HG02623 (cell line): ENCODE measurements around the gene AMZ2.
"Not testable (repeated sequence)": the region's sequence is repeated elsewhere in the genome, so short reads cannot be mapped to it uniquely, and the experiment has no call there.

Experiments used
- ATAC-seq: cut with Tn5 transposase; IDR thresholded peaks from one replicate; pipeline ENCODE4 v1.9.1; 2021; ENCODE audit warnings: moderate library complexity; ENCODE audit not compliant: unreplicated experiment

The AMZ2 gene

DNA sequence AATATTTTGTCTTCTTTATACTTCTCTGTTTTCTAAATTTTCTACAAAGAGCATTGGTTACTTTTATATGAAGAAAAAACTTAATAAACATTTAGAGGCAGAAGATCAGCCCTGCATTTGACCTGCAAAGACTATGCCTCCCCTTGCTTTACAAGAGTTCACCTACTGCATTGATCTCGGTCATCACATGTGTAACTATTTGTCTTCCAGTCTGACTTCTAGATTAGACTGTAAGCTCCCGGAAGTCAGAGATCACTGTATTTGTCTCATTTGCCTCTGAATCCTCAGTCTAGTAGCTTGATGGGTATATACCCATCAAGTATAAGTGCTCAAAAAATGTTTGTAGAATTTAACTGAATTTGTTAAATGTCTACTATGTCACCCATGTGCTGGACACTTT lies 27.7 kb upstream of the AMZ2 start:
- not testable (repeated sequence) for ATAC-seq

DNA sequence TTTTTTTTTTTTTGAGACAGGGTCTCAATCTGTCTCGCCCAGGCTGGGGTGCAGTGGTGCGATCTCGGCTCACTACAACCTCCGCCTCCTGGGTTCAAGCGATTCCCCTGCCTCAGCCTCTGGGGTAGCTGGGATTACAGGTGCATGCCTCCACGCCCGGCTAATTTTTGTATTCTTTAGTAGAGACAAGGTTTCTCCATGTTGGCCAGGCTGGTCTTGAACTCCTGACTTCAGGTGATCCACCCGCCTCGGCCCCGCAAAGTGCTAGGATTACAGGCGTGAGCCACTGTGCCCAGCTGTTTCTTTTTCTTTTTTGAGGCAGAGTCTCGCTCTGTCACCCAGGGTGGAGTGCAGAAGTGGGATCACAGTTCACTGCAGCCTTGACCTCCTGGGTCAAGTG lies 27.1 kb upstream of the AMZ2 start:
- not testable (repeated sequence) for ATAC-seq

DNA sequence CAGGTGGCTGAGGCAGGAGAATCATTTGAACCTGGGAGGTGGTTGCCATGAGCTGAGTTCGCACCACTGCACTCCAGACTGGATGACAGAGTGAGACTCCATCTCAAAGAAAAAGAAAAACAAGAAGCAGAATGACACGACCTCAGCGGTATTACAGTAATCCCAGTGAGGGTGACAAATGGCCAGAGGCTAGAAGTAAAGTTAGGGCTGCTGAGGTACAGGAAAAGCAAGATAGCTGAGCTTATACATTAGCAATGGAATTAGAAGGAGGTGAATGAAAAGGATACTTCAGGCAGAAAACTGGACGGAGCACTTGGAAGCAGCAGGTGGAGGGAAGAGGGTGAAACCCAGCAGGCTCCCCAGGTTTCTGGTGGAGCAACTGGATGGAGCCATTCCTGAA lies 26.1 kb upstream of the AMZ2 start:
- ATAC-seq, result no peak

DNA sequence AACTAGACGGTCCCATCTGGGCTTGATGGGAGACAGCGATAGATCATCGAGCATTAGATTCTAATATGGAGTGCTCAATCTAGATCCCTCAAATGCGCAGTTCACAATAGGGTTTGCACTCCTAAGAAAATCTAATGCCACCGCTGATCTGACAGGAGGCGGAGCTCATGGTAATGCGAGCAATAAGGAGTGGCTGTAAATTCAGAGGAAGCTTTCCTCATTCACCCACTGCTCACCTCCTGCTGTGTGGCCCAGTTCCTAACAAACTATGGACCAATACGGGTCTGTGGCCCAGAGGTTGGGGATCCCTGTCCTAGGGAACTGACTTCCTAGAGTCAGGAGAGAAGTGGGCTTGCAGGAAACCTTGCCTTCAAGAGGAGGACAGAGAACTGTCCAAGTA lies 25.2 kb upstream of the AMZ2 start:
- no peak for ATAC-seq

DNA sequence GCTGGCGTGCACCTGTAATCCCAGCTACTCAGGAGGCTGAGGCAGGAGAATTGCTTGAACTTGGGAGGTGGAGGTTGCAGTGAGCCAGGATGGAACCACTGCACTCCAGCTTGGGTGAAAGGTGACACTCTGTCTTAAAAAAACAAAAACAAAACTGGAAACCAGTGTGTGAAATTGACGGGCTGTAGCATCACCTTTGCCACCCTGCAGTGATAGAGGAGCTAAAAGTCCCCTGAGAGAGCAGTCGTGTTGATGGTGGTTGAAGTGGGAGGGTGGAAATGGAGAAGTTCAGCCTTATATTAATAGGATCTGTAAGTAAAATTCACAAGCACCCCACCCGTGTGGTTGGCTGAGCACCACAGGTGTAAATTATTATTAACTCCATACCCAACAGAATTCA lies 22.8 kb upstream of the AMZ2 start:
- ATAC-seq, result not testable (repeated sequence)

DNA sequence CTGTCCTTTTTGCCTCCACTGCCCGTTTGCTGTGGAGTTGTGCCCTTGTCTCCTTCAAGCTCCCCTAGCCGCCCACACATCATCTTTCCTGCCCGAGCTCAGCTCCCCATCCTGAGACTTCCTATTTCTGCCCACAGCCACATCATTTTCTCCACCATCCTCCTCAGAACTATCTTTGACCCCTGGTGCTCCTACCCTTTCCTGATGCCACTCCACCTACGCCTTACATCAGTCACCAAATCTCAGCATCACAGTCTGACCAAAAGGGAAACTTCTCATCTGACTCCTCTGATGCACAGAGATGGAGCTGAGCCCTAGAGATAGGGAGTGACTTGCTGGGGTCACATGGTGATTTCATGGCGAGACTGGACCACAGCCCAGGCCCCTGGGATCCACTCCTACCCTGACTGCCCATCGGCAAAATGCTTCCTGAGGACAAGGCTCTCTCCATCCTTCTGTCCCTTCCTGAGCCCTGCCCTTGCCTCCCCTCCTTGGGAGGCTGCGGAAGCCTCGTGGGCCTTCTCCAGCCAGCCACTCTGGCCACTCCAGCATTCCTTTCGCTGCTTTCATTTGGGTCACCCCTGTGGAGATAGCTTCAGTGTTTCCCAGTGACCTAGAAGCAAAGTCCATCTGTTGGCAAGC lies 19.7 kb upstream of the AMZ2 start:
- not testable (repeated sequence) for ATAC-seq

DNA sequence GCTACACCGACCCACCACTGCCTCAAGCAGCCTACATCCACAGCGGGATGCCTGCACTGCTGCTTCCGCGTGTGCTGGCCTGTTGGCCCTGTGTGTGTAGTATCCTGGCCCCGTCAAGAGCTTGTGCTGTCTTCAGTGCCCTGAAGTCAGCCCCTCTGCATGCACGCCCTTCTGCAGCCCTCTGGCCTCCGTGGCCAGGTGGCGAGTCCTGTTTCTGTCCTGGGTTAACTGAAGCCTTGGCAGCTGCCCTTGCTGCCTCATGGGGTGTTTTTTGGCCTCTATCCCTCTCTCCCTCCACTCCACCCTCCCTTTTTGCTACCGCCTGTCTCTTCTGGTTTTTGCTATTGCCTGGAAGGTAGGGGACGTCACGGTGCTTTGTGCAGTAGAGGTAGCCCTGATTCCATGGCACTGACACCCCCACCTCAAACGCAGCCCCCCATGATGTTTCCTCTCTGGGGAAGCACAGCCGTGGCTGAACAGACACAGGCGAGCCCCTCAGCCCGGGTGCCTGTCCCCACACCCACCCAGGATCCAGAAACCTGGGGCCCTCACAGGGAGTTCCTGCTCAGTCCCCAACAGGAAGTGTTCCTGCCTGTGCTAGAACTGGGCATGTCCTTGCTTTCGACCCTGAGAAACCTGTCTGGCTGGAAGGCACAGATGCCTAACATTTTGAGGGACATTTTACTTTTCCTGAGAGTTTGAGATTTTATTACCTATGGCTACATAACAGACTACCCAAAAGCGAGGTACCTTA lies 18.8 kb upstream of the AMZ2 start:
- no peak for ATAC-seq

DNA sequence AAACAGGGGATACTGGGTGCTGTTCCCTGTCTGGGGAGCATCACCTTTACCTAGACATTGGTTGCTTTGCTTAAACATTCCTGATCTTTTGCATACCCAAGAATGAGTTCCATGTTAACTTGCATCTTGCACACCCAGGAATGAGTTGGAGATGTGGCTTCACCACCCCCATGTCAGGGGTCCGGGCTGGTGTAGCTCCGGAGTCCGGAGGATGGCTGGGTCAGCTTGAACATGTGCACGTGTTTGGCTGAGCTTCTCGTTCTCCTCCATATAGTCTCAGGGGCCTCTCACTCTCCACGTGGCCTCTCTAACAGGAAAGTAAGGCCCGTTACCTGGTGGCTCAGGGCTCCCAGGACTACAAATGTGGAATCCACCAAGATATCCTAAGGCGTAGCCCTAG lies 18.2 kb upstream of the AMZ2 start:
- ATAC-seq, result no peak

DNA sequence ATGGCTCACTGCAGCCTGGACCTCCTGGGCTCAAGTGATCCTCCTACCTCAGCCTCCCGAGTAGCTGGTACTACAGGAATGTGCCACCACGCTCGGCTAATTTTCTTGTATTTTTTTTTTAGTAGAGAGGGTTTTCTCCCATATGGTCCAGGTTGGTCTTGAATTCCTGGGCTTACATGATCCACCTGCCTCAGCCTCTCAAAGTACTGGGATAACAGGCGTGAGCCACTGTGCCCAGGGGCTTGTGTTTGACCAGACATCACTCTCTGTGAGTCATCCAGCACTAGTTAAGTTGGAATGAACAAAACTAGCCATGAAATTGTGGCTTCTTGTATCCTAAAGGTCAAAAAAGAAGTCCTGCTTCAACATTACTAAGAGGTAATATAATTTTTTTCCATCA lies 16.7 kb upstream of the AMZ2 start:
- not testable (repeated sequence) for ATAC-seq

DNA sequence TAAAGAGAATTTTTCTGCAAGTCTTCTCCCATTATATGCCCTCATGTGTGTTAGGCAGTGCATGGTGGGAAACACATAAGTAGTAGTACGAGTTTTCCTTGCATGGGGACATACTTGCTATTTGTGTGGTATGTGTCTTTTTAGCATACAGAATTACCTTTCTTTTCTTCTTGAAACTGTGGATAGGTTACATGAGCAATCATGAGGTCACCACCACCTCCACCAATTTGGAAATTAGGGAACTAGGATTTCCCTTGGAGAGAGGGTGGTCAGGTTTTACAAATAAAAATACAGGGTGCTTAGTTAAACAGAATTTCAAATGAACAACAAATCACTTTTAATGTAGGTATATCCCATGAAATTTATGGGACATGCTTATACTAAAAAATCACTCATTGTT lies 16.3 kb upstream of the AMZ2 start:
- no peak for ATAC-seq

DNA sequence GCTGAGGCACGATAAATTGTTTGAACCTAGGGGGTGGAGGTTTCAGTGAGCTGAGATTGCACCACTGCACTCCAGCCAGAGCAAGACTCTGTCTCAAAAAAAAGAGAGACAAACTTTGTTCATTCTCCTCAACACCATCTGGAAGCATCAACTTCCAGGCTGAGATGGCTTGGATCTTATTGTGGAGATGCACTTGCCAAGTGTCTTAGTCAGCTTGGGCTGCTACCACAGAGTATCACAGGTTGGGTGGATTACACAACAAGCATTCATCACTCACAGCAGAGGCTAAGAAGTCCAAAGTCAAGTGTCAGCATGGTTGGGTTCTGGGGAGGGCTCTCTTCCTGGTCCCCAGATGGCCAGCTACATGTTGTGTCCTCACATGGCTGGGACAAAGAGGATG lies 15.1 kb upstream of the AMZ2 start:
- not testable (repeated sequence) for ATAC-seq

DNA sequence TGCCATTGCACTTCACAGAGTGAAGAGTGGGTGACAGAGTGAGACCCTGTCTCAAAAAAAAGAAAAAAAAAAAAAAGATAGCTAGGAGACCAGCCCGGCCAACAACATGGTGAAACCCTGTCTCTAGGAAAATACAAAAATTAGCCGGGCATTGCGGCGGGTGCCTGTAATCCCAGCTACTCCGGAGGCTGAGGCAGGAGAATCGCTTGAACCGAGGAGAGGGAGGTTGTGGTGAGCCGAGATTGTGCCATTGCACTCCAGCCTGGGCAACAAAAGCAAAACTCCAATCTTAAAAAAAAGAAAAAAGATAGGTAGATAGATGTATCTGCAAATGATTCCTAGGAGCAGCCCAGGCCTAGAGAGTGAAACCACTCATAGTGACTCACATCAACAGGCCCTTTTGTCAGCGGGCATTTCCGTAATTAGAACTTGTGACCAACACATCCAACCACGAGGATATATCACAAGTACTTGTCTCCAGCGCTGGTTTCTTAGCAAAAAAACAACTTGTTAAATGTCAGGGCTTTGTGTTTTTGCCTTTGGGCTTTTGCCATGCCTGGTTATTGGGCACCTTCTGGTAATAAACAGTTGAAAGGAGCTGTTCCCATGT lies 13.0 kb upstream of the AMZ2 start:
- not testable (repeated sequence) for ATAC-seq

DNA sequence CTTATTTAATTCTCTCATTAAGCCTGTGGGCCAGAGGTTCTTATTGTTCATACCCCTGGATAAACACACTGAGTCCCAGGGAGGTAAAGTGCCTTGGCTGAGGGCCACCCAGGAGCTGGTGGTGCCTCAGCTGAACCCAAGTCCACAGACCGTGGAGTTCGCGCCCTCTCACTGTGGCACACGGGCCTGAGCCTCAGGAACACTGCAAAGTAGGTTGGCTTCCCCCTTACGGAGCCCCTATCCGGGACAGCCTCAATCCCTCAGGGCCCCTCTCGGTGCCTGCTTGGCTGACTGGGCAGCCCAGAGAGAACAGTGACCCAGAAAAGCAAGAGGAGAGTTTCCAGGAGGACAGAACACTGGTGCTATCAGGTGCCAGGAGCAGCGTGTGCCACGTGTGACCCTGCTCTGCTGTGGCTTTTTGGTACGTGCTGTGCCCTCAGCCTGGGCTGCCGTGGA lies 12.5 kb upstream of the AMZ2 start:
- ATAC-seq, result not testable (repeated sequence)

DNA sequence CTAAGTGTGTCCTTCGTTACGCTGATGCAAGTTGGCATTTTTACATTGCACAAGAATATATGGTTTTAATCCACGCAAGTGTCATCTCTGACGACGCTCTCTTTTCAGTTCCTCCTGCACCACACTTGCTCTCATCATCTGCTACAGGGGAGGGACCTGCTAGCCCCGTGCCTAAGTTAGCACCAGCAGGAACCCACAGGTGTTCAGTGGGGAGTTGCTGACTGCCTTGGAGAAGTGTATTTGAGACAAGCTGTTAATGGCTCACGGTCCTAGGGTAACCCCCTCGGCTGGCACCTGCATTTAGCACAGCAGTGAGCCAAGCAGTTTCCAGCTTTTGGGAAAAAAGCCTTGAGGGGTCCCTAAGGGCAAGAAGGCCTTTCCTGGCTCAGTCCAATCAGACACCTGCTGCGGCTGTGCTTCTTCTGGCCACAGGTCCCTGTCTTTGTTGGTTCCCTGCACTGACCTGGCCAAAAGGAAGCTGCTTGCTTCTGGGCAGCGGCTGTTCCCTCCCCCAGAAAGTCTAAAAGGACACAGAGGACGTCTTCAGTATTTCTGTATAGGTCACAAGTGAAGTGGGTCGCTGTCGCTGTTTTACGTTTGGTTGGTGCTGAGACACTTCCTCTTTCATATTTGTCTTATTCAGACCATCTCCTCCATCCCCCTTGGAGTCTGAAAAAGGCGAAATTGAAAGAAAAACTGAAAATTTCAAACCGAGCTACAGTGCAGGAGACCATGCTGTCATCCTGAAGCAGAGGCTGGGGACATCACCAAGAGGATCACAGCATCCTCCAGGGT lies 10.3 kb upstream of the AMZ2 start:
- peak; percentile 67 for ATAC-seq

DNA sequence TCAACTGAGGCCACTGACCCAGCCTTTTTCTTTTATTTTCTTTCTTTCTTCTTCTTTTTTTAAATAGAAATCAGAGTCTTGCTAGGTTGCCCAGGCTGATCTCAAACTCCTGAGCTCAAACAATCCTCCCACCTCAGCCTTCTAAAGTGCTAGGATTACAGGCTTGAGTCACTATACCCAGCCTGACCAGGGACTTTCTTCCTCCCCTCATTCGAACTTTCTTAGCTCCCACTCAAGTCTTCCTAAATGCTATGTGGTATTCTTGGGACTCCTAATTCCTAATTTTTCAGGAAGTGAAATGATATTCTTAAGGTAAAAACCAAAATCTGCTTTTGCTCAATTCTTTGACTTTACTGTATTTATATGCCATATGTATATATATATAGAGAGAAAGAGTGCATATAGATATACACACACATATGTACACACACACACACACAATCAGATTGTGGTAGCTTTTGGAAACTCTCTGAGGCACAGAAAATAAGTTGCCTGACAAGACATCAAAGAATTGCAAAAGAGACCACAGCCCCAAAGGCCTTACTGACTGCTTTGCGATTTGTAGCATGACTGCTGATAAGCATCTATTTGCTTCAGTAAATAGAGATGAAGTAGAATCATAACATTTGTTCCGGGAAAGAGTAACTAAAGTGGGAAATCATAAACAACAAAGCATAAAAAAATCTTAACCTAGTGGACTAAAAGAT lies 9.5 kb upstream of the AMZ2 start:
- peak; percentile 4 for ATAC-seq

DNA sequence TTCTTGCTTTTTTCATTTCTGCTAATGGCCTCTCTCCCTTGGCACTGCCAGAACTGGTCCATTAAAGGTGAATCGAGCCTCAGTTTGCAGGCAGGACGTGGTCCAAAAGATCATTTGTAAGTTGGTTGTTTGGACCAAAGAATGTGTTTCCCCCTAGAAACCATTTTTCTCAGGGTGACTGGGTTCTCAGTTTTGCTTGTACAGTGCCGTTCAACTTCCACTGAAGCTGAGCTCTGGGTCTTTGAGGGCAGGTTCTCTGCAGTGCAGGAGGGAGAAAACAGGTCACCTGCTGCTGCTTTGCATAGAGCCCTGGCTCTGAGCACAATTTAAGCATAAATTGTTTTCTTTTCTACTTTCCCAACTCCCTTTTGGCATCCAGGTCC lies 9.0 kb upstream of the AMZ2 start:
- ATAC-seq, result no peak

DNA sequence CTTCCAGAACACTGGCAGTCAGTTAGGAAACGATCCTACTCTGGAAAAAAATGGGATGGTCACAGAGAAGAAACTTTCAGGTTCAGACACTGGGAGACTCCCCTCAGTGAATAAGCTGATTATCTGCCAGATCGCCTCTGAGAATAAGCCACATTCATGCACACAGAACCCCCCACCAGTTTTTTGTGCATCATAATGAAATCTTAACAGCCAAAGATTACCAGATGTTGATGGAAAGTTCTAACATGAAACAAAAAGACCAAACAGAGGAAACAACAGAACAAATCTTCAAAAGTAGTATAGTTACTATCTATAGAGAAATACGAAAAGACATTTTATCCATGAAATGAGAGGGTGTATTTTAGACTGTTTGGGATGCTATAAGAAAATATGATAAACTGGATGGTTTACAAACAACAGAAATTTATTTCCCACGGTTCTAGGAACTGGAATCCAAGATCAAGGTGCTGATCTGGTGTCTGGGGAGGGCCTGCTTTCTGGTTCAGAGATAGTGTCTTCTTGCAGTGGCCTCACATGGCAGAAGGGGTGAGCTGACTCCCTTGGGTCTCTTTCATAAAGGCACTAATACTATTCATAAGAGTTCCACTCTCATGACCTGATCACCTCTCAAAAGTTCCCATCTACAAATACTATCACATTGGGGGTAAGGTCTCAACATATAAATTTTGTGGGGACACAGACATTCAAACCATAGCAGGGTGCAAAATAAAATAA lies 8.0 kb upstream of the AMZ2 start:
- no peak for ATAC-seq

DNA sequence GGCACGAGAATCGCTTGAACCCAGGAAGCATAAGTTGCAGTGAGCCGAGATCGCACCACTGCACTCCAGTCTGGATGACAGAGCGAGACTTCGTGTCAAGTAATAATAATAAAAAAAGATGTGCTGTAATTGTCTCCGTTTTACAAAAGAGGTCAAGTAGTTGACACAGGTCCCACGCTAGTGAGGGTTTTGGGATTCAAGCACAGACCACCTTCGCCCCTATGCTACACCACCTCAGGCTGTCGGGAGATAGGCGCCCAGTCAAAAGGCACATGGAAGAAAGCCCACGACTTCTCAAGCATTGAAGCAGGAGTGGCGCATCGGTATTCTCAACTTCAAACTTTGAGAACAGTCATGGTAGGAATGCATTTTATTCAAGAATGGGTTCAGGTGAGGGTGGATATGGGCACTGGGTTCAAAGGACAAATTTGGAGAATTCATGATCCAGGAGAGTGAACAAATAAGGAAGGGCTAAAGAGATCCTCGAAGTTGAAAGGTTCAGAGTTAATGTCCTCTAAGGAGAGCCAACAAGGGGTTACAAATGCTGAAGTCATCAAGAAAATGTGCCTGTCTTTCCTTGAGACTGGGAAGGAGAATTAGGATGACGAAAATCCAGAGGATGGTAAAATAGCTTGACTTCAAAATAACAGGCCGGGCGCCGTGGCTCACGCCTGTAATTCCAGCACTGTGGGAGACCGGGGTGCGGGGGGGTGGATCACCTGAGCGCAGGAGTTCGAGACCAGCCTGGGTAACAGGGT lies 1.4 kb upstream of the AMZ2 start:
- no peak for ATAC-seq

DNA sequence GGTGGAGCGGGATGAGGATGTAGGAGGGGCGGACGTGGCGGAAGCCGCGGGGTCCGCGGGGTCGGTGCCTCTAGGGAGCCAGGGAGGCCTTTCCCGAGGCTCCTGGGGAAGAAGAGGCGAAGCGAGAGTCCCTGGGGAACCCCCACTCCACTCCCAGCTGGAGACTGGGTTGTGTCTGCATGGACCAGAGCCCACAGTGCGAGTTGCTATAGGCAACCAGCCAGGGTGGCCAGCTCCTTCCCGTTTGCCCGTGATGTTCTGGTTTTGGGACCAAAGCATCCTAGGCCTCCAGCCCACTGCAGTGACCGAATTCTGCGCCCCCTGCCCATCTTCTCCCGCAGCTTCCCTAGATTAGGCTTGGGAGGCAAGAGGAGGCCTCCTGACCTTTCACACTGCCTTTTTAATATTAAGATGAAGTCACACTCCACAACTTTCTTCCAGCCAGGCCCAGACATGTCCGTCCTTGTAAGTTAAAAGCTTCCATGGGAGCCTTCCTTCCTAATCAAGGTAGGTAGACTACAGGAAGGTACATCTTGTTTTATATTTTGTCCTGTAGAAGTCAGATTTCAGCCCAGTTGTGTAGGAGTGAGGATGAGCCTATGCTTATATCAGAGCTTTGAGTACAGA lies 469 bp downstream of the AMZ2 start:
- peak; percentile 30 for ATAC-seq
